Glutamatergic neuron (in vitro differentiated cells): ENCODE data around the gene TMEM51. TPM values are rescaled to one million over a fixed set of nuclear protein-coding genes. Genes with fewer than 3 reads are reported as not detected.

Source experiments
- DNase-seq: peaks from one replicate; pipeline ENCODE4 v3.0.0; 2022
- H3K27ac Mint-ChIP-seq: one replicate; pipeline ENCODE4 v1.8.0; 2020; ENCODE audit warnings: mild to moderate bottlenecking, mixed read lengths, inconsistent platforms; ENCODE audit not compliant: unreplicated experiment
- H3K27me3 Mint-ChIP-seq: one replicate; pipeline ENCODE4 v1.8.0; 2020; ENCODE audit warnings: mild to moderate bottlenecking, moderate library complexity, mixed read lengths, inconsistent platforms; ENCODE audit not compliant: unreplicated experiment
- H3K36me3 Mint-ChIP-seq: one replicate; pipeline ENCODE4 v1.8.0; 2020; ENCODE audit warnings: mild to moderate bottlenecking, mixed read lengths, inconsistent platforms; ENCODE audit not compliant: unreplicated experiment
- H3K4me1 Mint-ChIP-seq: one replicate; pipeline ENCODE4 v1.8.0; 2020; ENCODE audit warnings: mild to moderate bottlenecking, low read depth, mixed read lengths, inconsistent platforms; ENCODE audit not compliant: unreplicated experiment
- H3K4me3 Mint-ChIP-seq: one replicate; pipeline ENCODE4 v1.8.0; 2020; ENCODE audit warnings: mild to moderate bottlenecking, mixed read lengths, inconsistent platforms; ENCODE audit not compliant: unreplicated experiment
- H3K9me3 Mint-ChIP-seq: one replicate; pipeline ENCODE4 v1.8.0; 2020; ENCODE audit warnings: mild to moderate bottlenecking, moderate library complexity, mixed read lengths, inconsistent platforms; ENCODE audit not compliant: unreplicated experiment
- CTCF ChIP-seq: fragments of 200-600 bp; sonication (generic); IDR thresholded peaks from one replicate; pipeline ENCODE4 v1.5.0; 2021; ENCODE audit not compliant: partially characterized antibody, unreplicated experiment
- total RNA-seq: library from RNA; stranded (reverse); fragmentation: NEBNext Ultra II Directional; extraction: Animal tissue kit (Norgen Biotek cat#: 25700); gene quantifications from one replicate; pipeline ENCODE4 v1.2.1, GENCODE V29; 2021; ENCODE audit not compliant: unreplicated experiment

TMEM51 gene
- total RNA-seq, 1 donor from 2014 or later, result 3.2 TPM

- peak; percentile 26 for DNase-seq
- Mint-ChIP-seq H3K9me3 (peaks cover 11% of the 10 kb centered on the region), H3K36me3 (no peaks in the 10 kb centered on the region), H3K27ac (no peak overlapping the region), H3K4me3 (no peak overlapping the region), H3K27me3 (peaks cover 11% of the 10 kb centered on the region), H3K4me1 (peaks cover 20% of the 10 kb centered on the region)
- TF ChIP-seq CTCF, result no peak
Measured at GRCh38 chr1:15155888-15156741, 2.6 kb downstream of the TMEM51 start.

GRCh38 chr1:15156807-15157380, 3.3 kb downstream of the TMEM51 start:
- peaks cover 20% of the 10 kb centered on the region for H3K4me1 Mint-ChIP-seq
- H3K27ac Mint-ChIP-seq, result no peak overlapping the region
- no peak overlapping the region for H3K4me3 Mint-ChIP-seq
- TF ChIP-seq CTCF, result no peak
- H3K27me3 Mint-ChIP-seq, result peaks cover 11% of the 10 kb centered on the region
- peaks cover 11% of the 10 kb centered on the region for H3K9me3 Mint-ChIP-seq
- no peaks in the 10 kb centered on the region for H3K36me3 Mint-ChIP-seq
- no peak for DNase-seq

- peaks cover 11% of the 10 kb centered on the region for H3K27me3 Mint-ChIP-seq
- H3K27ac Mint-ChIP-seq, result no peak overlapping the region
- peaks cover 7% of the 10 kb centered on the region for H3K9me3 Mint-ChIP-seq
- H3K4me1 Mint-ChIP-seq, result peaks cover 20% of the 10 kb centered on the region
- H3K4me3 Mint-ChIP-seq, result no peak overlapping the region
- DNase-seq, result no peak
- H3K36me3 Mint-ChIP-seq, result no peaks in the 10 kb centered on the region
- no peak for TF ChIP-seq CTCF
Measured at GRCh38 chr1:15157524-15158399, 4.2 kb downstream of the TMEM51 start.

GRCh38 chr1:15158506-15159165, 5.1 kb downstream of the TMEM51 start:
- Mint-ChIP-seq H3K27me3 (peaks cover 11% of the 10 kb centered on the region), H3K36me3 (no peaks in the 10 kb centered on the region), H3K4me1 (peaks cover 20% of the 10 kb centered on the region), H3K4me3 (no peak overlapping the region), H3K27ac (no peak overlapping the region), H3K9me3 (peaks cover 7% of the 10 kb centered on the region)
- no peak for DNase-seq
- TF ChIP-seq CTCF, result no peak
